Adipocyte (in vitro differentiated cells): ENCODE measurements around the gene MACROD2.
"Not testable (repeated sequence)": the region's sequence is repeated elsewhere in the genome, so short reads cannot be mapped to it uniquely, and the experiment has no call there.

ENCODE experiments used
- DNase-seq: peaks from one replicate; pipeline ENCODE4 v3.0.0-alpha.2; 2015; ENCODE audit warnings: low read depth
- H3K27me3 ChIP-seq: replicated peaks from 2 replicates; pipeline ENCODE4 v1.7.0; 2013; ENCODE audit warnings: mild to moderate bottlenecking, low read length, moderate library complexity; ENCODE audit not compliant: control insufficient read depth, insufficient read depth
- H3K36me3 ChIP-seq: 2 replicates; pipeline ENCODE4 v1.7.0; 2013; ENCODE audit warnings: low read length, mild to moderate bottlenecking, moderate library complexity; ENCODE audit not compliant: control insufficient read depth, insufficient read depth, severe bottlenecking
- H3K4me1 ChIP-seq: 2 replicates; pipeline ENCODE4 v1.7.0; 2013; ENCODE audit warnings: mild to moderate bottlenecking, low read length, moderate library complexity; ENCODE audit not compliant: control insufficient read depth, insufficient read depth
- H3K4me3 ChIP-seq: 2 replicates; pipeline ENCODE4 v1.7.0; 2013; ENCODE audit warnings: mild to moderate bottlenecking, low read length, moderate library complexity
- H3K9ac ChIP-seq: 2 replicates; pipeline ENCODE4 v1.7.0; 2013; ENCODE audit warnings: mild to moderate bottlenecking, low read length, moderate library complexity
- H3K9me3 ChIP-seq: 2 replicates; pipeline ENCODE4 v1.7.0; 2013; ENCODE audit warnings: mild to moderate bottlenecking, low read length, moderate library complexity; ENCODE audit not compliant: control insufficient read depth

MACROD2 gene

DNA sequence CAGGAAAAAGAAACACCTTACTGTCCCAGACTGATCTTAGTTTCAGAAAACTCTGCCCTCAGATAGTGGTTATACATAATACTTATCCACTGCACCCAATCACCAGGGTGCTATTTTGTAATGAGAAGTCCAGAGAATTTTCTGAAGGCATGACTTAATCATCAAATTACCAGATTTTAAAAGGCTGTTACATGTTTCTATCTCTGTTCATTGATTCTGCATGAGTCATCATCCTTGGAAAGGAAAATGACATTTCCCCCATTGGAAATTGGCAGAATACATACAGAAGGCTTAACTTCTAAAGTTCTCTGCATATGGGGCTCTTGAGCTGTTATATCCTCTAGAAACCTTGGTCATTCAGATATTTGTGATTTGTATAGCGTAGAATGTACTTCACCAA, 930.0 kb downstream of the MACROD2 start:
- DNase-seq, result peak; percentile 55
- H3K9ac ChIP-seq, result no peak overlapping the region
- no peaks in the 10 kb centered on the region for H3K27me3 ChIP-seq
- no peaks in the 10 kb centered on the region for H3K36me3 ChIP-seq
- H3K4me3 ChIP-seq, result peak overlapping the region; percentile 36
- no peaks in the 10 kb centered on the region for H3K9me3 ChIP-seq
- H3K4me1 ChIP-seq, result peaks cover 19% of the 10 kb centered on the region

DNA sequence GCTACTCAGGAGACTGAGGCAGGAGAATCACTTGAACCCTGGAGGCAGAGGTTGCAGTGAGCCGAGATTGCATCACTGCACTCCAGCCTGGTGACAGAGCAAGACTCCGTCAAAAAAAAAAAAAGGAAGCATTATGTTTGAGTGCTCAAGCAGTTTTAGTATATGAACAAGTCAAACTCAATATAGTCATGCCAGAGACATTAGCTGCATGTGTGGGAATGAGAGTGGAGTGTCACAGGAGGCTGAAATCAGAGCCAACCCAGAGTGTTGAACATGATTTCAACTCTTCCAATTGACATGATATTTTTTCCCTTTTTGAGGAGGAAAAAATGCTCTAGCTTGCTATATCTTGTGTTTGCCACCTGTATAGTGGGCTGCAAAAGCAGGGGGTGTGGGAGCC, 931.1 kb downstream of the MACROD2 start:
- DNase-seq, H3K36me3 ChIP-seq, H3K4me3 ChIP-seq, H3K9ac ChIP-seq, H3K27me3 ChIP-seq, H3K9me3 ChIP-seq: not testable (repeated sequence)
- H3K4me1 ChIP-seq, result peaks cover 17% of the 10 kb centered on the region

DNA sequence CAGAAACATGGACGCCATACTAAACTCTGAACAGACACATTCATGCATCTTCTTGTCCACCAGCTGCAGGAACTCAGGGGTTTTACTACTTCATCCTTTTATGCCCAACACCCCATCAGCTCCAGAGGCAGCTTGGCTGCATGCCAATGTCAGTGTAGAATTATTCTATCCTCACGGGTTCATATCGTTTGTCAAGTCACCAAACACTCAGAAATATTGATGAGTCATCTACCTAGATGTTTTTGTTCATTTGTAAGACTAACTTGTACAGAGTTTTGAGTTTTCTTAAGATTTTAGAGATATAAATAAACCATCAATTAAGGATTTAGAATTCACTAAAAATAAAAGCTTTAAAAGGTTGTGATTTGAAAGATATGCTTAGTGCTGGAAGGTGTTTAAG, 932.8 kb downstream of the MACROD2 start:
- Histone ChIP-seq H3K4me3 (no peak overlapping the region), H3K9ac (no peak overlapping the region), H3K4me1 (peaks cover 16% of the 10 kb centered on the region), H3K9me3 (no peaks in the 10 kb centered on the region), H3K27me3 (no peaks in the 10 kb centered on the region), H3K36me3 (no peaks in the 10 kb centered on the region)
- no peak for DNase-seq

DNA sequence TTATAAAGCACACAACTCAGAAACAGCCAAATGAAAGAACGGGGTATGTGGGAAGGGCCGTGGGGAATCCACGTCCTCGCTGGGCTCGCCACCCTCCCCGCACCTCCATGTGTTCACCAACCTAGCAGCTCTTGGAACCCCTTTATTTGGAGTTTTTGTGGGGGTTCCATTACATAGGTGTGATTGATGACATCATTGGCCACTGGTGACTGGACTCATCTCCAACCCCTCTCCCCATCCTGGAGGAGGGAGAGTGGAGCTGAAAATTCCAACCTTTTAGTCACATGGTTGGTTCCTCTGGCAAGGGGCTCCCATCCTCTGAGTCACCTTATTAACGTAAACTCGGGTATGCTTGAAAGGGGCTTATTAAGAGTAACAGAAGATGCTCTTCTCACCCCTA, 934.1 kb downstream of the MACROD2 start:
- no peak for DNase-seq
- peaks cover 16% of the 10 kb centered on the region for H3K4me1 ChIP-seq
- H3K36me3 ChIP-seq, result no peaks in the 10 kb centered on the region
- no peaks in the 10 kb centered on the region for H3K9me3 ChIP-seq
- no peak overlapping the region for H3K4me3 ChIP-seq
- H3K27me3 ChIP-seq, result no peaks in the 10 kb centered on the region
- no peak overlapping the region for H3K9ac ChIP-seq

DNA sequence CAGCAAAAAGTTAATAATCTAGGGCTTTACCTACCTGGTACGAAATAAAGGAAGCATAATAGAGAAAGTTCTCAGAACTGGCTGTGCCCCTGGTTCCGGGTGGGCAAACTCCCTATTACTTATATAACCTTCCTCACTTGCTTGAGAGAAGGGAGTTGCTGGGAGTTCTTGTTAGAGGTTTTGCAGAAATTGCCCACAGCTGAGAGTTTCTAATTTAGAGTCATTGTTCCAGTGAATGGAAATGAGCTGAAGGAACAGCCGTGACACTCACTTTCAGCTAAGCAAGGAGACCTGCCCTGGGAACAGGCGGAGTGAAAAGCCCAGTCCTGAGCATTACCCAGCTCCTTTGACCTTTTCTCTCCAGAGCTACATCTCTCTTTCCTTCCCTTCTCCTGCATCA, 936.7 kb downstream of the MACROD2 start:
- Histone ChIP-seq H3K4me3 (no peak overlapping the region), H3K9ac (no peak overlapping the region), H3K4me1 (no peaks in the 10 kb centered on the region), H3K27me3 (no peaks in the 10 kb centered on the region), H3K9me3 (no peaks in the 10 kb centered on the region), H3K36me3 (no peaks in the 10 kb centered on the region)
- no peak for DNase-seq

DNA sequence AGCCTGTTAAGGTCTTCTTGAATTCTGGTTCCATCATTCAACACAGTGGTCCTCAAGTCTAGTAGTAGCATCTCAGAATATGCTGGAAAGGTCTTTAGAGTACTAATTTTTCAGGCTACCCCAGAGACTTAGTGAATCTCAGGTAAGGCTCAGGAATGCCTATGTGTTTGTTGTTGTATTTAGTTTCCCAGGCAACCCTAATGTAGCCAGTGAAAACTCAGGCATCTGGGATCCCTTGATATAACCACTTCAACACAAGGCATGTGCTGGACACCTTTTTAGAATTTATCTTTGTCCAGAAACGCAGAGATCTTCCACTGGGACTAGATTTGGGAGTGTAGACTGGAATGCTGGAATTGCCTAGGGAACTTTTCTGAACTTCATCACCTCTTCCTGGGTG, 940.0 kb downstream of the MACROD2 start:
- no peaks in the 10 kb centered on the region for H3K27me3 ChIP-seq
- H3K4me3 ChIP-seq, result no peak overlapping the region
- no peak for DNase-seq
- no peaks in the 10 kb centered on the region for H3K4me1 ChIP-seq
- H3K36me3 ChIP-seq, result no peaks in the 10 kb centered on the region
- no peak overlapping the region for H3K9ac ChIP-seq
- H3K9me3 ChIP-seq, result peaks cover 12% of the 10 kb centered on the region

DNA sequence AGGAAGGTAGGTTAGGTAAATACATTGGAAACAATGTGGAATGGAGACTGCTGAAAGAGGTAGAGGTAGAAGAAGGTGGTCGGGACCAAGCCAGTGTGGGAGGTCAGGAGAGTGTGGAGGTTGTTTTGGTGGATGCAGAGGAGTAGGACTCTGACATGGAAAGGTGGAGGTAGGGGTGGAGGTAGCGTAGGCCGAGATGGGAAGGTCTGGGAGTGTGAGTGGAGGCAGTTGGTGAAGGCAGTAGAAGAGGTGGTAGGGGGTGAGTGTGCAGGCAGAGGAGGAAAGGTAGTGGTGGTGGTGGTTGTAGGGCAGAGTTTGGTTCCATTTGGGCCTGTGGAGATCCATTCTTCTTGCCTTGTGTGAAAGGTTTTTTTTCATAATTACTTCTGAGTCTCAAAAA, 941.7 kb downstream of the MACROD2 start:
- Histone ChIP-seq H3K4me1 (no peaks in the 10 kb centered on the region), H3K36me3 (no peaks in the 10 kb centered on the region), H3K4me3 (no peak overlapping the region)

DNA sequence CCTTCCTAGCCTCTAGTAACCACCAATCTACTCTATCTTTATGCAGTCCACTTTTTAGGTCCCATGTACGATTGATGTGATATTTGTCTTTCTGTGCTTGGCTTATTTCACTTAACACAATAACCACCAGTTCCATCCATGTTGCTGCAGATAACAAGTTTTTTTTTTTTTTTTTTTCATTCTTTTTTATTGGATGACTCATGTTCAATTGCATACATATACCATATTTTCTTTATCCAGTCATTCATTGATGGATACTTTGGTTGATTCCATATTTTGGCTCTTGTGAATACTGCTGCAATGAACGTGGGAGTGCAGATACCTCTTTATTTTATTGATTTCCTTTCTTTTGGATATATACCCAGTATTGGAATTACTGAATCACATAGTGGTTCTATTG, 942.5 kb downstream of the MACROD2 start:
- Histone ChIP-seq H3K9me3 (peaks cover 14% of the 10 kb centered on the region), H3K36me3 (no peaks in the 10 kb centered on the region), H3K27me3 (no peaks in the 10 kb centered on the region), H3K9ac (no peak overlapping the region), H3K4me1 (no peaks in the 10 kb centered on the region), H3K4me3 (no peak overlapping the region)
- DNase-seq, result no peak

More for the DNA sequence above, 941.7 kb downstream of the MACROD2 start:
- no peak overlapping the region for H3K9ac ChIP-seq
- peaks cover 14% of the 10 kb centered on the region for H3K9me3 ChIP-seq
- no peak for DNase-seq
- no peaks in the 10 kb centered on the region for H3K27me3 ChIP-seq

DNA sequence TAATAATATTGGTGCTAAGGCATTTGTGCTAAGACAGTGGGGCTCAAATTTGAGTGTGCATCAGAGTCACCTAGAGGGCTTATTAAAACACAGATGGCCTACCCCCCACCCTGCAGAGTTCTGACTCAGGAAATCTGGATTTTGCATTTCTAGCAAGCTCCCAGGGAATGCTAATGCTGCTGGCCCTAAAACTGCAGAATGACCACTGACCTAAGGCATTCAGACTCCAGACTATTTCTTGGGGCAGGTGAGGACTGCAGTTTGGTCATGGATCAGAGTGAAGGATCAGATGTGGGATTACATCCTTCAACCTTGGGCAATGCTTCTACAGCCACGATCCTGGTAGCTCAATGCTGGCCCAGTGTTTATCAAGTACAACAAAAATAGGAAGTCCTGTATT, 952.2 kb downstream of the MACROD2 start:
- no peaks in the 10 kb centered on the region for H3K27me3 ChIP-seq
- no peak overlapping the region for H3K4me3 ChIP-seq
- DNase-seq, result no peak
- H3K36me3 ChIP-seq, result no peaks in the 10 kb centered on the region
- no peak overlapping the region for H3K9ac ChIP-seq
- H3K4me1 ChIP-seq, result peaks cover 13% of the 10 kb centered on the region
- no peaks in the 10 kb centered on the region for H3K9me3 ChIP-seq

DNA sequence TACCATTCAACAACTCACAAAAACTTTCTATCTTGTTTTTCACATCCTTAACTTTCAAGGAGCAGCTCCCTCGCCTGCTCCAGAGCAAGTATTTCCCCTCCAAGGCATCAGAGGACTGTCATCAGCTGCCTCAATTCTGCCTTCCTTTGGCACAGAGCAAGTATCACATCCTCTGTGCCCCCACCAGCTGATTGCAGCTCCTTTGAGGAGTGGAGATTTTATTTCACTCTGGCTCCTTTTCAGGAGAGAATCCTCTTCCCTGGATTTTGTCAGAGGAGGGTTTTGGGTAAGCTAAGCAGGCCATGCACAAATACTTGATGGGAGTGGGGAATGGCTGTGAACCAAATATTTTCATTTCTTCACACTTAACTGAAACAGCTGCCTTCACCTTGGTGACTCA, 952.6 kb downstream of the MACROD2 start:
- DNase-seq, result no peak
- no peak overlapping the region for H3K4me3 ChIP-seq
- H3K9me3 ChIP-seq, result no peaks in the 10 kb centered on the region
- peaks cover 13% of the 10 kb centered on the region for H3K4me1 ChIP-seq
- H3K27me3 ChIP-seq, result no peaks in the 10 kb centered on the region
- H3K36me3 ChIP-seq, result no peaks in the 10 kb centered on the region
- no peak overlapping the region for H3K9ac ChIP-seq

DNA sequence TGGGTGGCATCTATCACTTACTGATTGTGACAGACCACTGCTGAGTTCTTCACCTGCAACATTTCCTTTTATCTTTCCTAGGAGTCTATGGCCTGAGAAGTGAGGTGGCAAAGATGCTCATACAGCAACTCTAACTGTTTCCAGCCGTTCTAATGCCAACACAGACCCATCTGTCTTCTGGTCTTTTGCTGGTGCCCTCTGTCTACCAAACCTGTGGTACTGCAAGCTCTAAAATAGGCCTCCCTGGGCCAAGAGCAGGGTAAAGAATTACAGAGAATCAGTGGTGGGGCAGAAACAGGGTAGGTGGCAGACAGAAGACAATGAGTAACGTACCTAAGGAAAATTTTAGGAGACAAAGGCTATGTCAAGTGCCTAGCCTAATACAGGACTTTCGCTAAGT, 953.1 kb downstream of the MACROD2 start:
- H3K9ac ChIP-seq, result no peak overlapping the region
- peaks cover 13% of the 10 kb centered on the region for H3K4me1 ChIP-seq
- no peaks in the 10 kb centered on the region for H3K27me3 ChIP-seq
- no peaks in the 10 kb centered on the region for H3K9me3 ChIP-seq
- DNase-seq, result no peak
- no peaks in the 10 kb centered on the region for H3K36me3 ChIP-seq
- H3K4me3 ChIP-seq, result no peak overlapping the region

DNA sequence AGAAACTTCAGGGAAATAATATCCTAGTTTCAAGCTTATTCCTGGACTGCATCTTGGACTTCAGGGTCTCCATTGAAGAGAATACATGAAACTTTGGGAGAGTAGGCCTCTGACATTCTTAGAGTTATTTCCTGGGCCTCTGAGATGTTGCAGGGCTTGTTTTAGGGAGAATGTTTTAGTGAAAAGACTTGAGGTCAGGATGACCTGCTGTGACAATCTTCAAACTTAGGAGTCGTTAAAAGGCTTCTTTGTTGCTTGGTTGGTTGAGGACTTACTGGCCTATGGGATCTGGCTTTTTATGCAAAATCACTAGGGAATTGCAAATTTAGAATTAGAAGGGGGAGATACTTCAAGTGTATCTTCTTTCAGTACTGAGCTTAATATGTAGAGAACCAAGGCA, 955.3 kb downstream of the MACROD2 start:
- Histone ChIP-seq H3K9ac (no peak overlapping the region), H3K4me3 (no peak overlapping the region), H3K36me3 (no peaks in the 10 kb centered on the region), H3K27me3 (no peaks in the 10 kb centered on the region), H3K9me3 (no peaks in the 10 kb centered on the region), H3K4me1 (peaks cover 13% of the 10 kb centered on the region)
- no peak for DNase-seq
